GM15510 (cell line): Measurements from ENCODE around the gene PTPRD.

ENCODE experiments used
- POLR2A ChIP-seq: IDR thresholded peaks from 3 replicates; pipeline ENCODE4 v1.6.1; 2011; ENCODE audit warnings: borderline replicate concordance; ENCODE audit not compliant: insufficient read length; ENCODE audit errors: extremely low read depth

The PTPRD gene

DNA sequence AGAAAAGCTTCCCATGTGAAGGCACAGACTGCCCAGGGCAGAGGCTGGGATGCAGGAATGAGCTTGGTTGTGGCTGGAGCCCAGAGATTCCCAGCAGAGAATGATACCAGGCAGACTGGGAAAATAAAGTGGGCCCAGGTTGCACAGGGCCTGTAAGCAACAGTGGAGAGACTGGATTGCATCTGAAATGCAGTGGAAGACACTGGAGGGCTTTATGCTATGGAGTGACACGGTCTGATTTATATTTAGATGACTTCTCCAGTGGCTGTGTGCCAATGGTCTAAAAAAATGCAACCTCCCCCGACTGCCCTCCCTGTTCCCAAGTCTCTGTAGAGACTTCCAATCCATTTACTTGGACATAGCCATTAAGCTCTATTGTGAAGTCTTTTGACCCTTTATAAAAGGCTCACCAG is 1862.2 kb downstream of the PTPRD start:
- no peak for TF ChIP-seq POLR2A

DNA sequence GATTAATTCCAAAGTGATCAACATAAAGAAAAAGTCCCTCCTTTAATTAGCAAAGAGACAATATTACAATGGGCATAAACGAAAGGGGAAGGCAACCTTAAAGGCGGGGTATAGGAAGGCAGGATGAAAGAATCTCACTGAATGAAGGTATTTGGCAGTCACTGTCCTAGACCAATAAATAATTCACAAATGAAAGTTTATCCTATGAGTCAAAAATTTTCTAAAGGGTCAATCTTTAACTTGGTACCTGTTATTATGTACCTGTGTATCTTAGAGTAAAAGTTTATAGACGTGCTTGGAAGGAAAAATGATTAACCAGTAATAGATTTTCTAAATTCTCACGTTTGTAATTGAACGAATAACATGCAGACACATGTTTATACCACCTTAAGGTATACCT is 1867.5 kb downstream of the PTPRD start:
- TF ChIP-seq POLR2A, result no peak

DNA sequence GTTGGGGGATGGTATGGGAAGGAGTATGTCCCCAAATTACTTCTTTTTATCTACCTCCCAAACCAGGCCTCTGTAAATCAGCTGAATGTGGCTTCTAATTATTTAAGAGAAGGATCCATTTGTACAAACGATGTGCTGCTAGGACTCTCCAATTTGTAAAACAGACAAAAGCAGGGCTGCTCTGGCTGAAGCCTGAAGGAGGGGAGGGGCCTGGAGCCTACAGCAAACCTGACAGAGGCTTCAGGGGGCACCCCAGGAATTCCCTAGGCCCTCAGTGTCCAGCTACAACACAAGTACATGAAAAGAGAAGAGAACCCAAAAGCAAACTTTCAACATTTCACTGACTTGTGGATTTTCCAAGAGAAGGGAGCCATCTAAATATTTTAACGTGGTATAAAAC is 1873.9 kb downstream of the PTPRD start:
- TF ChIP-seq POLR2A, result no peak

DNA sequence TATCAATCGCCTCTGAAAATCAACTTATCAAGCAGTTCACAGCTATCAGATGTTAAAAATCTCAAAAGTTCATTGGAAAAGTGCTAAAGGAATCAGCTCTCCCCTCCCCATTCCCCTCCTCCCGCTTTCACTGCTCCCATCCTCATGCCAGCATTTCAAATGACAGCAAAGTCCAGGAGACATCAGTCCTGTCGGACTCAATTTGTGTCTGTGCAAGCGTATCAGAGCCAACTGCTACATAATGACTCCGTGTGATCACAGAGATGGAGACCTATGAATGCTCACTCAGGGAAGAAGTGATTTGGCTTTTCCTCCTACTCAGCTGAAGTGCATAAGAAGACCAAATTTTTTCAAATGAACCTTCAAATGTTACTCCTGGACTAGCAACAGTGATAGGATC is 1876.0 kb downstream of the PTPRD start:
- no peak for TF ChIP-seq POLR2A

DNA sequence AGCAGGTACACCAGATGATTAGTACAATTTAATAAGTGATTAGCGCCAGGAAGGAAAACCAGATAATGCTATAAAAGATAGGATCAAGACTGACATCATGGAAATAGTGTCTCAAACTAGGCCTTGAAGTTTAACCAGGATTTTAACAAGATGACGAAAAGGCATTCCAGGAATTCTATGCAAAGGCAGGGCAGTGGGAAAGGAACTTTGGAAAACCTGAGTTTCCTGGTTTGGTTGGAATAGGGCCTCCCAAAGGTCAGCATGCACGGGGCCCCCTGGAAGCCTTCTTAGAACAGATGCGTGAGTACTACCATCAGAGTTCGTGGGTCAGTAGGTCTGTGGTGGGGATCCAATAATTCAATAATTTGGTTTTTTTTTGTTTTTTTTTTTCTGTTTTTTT is 1878.0 kb downstream of the PTPRD start:
- TF ChIP-seq POLR2A, result no peak

DNA sequence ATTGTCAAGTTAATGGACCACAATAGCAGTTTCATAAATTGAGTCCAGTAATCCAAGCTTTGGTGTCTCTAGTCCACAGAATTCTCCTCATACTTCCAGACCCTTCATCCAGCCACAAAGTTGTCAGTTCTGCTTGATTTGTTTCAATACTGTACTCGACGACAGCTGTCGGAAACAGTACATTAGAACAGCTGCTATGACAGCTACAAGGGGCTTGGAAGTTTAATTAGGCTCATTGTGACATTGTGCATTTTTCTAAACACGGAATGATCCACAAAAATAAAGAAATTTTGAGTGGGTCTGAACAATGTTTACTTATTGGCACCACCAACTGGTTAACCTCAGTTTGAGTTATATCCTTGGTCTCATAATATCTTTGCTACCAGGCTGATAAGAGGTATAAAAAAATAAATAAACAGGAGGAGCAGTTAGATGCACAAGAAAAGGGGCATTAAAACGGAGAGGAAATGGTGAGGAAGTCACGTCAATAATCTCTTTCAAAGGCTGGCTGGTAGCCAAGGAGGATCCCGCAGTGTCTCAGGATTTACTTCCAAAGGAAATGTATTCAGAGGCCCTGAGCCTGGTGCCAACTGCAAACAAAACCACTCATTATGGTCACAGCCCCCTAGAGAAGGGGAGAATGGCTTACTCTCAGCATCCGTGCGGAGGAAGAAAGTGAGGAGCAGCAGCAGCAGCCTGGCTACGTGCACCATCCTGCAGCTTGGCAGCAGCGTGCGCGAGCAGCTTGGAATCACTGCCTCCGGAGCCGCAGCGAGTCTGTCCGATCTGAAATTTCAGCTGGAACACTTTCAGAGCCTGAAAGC is 1879.5 kb downstream of the PTPRD start:
- TF ChIP-seq POLR2A, result no peak

DNA sequence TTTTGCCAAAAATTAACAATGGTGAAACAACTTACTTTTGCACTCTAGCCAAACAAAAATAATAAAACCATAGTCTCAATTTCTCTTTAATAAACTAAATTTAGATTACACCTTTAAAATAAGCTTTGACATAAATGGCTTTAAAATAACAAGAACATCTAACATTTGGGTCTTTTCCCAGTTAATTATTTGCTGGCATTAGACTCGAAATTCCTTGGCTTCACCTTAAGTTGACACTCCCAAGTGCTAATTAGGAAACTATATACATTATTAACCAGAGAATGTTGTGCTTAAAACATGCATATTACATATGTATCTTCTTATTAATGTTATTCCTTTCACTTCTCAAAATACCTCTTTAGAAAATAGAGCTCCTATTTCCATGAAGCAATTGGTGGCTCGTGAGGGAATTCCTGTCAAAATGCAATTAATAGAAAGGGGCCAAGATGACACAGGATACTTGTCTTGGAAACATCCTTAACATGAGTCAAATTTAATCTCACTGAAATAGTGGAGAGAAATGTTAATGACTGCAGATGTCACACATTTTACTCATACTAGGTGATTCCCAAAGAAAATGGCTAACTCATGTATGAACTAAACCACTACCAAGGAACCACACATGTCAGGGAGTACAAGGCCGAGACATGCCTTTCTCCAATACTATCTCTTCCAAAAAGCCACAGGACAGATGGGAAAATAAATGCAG is 1880.3 kb downstream of the PTPRD start:
- no peak for TF ChIP-seq POLR2A

DNA sequence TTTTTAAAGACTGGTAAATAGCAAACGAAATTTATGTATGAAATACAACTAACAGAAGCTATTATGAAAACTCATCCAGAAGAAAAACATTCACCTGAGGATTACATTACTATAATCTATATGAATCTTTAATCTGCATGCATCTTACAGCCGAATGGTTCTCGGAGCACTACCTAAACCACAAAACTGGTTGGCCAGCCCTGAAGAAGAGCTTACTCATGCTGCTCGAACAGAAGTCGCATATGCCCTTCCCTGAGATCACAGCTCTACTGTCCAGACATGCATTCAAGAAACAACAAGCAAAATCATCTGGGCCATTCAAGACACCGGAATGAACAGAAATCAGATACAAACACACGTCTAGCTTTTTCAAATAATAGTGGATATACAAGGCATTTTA is 1882.2 kb downstream of the PTPRD start:
- TF ChIP-seq POLR2A, result no peak

DNA sequence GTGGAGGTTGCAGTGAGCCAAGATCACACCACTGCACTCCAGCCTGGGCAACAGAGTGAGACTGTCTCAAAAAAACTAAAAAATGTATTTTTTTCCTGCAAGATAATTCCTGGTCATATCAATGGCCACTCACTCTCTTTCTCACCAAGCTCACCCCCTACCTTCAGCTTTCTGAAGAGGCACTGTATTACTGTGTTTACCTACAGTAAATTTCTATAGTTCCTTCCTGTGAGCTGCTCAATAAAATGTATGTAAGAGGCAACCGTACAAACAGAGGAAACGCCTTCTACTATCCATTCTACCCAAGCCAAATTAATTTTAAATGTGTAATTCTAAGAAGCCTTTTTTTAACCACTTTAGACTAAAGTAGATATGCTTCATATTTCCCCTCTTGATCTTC is 1883.9 kb downstream of the PTPRD start:
- no peak for TF ChIP-seq POLR2A

DNA sequence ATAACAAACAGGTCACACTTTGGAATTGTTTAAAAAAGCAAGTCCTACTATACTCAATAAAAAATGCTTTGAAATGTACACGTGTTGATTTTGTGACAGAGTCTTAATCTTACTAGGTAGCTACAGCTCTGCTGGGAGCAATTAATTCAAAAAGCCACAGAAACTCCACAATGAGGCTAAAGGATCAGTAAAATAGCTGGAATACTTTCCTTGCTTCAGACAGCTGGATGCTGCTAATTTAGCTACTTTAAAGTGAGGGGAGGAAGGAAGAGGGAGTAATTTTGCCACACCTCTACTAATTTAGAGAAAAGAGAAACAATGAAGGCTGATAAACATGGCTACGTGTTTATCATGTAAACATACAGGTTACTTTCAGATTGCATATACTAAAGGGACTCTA is 1885.6 kb downstream of the PTPRD start:
- TF ChIP-seq POLR2A, result no peak

DNA sequence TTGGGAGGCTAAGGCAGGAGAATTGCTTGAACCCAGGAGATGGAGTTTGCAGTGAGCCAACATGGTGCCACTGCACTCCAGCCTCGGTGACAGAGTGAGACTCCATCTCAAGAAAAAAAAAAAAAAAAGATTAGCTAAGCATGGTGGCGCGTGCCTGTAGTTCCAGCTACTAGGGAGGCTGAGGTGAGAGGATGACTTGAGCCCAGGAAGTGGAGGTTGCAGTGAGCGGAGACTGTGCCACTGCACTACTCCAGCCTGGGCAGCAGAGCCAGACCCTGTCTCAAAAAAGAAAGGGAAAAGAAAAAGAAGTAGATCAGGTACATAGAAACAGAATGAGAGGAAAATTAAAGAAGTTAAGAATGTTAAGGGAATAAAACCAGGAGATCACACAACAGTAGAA is 1886.1 kb downstream of the PTPRD start:
- no peak for TF ChIP-seq POLR2A

DNA sequence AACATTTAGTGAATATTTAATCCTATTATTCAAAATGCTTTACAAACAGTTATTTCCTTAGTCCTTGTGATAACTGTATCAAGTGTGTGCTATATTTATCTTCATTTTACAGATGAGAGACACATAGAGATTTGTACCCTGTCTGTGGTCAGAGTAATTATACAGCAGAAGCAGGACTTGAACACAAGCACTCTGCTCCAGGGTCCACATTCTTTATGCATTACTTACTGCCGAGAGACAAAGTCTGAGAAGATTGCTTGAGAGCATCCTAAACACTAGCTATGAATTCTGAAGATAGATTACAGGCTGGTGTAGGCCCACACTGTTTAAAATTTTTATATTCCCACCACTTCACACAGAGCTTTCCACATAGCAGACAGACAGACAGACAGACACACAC is 1887.2 kb downstream of the PTPRD start:
- TF ChIP-seq POLR2A, result no peak

DNA sequence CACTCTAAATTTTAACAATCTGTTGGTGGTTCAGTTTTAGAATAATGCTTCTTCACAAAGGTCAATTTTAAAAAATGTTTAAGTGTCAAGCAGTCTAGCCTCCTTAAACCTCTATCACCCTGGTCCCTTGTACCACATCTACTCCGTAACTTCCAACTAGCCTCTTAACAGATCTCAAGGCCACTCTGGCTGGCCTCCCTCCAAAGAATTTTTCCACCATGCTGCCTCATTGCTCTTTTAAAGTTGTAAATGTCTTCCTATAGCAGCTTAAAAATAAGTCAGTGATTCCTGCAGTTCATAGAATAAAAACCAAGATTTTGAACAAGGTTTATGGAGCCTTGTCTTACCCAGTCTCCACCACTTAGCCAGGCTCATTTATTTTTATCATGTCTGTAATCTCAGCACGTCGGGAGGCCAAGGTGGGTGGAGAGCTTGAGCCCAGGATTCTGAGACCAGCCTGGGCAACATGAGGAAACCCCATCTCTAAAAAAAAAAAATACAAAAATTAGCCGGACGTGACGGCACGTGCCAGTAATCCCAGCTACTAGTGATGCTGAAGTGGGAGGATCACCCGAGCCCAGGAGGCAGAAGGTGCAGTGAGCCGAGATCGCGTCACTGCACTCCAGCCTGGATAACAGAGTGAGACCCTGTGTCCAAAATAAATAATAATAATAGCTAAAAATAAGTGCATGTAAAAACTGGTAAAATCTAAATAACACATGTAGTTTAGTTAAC is 1888.4 kb downstream of the PTPRD start:
- no peak for TF ChIP-seq POLR2A

DNA sequence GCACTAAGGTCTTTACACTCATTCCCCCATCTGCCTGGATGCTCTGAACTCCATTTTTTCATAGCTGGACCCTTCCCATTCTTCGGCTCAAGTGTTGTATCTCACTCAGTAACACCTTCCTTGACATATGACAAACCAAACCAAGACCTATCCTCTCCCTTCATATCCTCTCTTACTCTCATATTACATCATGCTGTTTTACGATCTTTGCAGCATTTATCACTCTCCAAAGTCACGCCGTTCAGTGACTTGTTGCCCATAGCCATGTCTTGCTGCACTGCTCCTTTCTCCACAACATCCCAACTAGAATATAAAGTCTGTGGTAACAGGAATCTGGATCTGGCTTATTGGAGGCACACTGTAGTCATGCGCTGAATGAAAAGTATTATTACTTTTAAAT is 1889.6 kb downstream of the PTPRD start:
- TF ChIP-seq POLR2A, result no peak

DNA sequence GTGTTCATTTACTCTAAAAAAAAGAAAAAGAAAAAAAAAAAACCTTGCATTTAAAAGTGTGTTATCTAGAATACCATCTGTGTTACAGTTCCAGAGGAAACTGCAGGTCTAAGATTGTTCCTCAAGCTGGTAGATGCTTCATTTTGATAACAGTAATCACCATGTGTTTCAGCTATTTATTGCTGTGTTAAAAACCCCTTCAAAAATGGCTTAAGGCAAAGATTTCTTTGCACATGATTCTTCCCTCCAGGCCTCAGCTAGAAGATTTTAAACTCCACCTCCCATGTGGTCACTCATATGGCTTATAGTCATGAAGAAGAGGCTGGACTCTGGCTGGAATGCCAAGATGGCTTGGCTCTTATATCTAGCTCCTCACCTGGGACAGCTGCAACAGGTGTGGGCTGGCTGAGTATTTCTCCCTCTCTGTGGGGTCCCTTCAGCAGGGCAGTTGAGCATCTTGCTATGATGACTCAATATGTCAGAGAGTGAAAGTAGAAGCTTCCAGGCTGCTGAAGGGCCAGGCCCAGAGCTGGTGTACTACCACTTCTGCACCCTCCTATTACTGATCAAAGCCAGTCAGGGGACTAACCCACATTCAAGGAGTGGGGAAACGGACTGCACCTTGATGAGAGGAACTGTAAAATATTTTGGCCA is 1892.8 kb downstream of the PTPRD start:
- no peak for TF ChIP-seq POLR2A
